Gastrocnemius medialis (tissue), 4 donors: ENCODE measurements around the gene PSME3IP1. TPM values are rescaled to one million over a fixed set of nuclear protein-coding genes. Genes with fewer than 3 reads are reported as not detected.

Experiments used
- ATAC-seq, 2 donors: fragments of 150-250 bp; one replicate each; pipeline ENCODE4 v1.9.1; 2016
- DNase-seq, 2 donors: peaks; one replicate each; pipeline ENCODE4 v3.0.0-alpha.2; 2019
- H3K27ac ChIP-seq, 4 donors: fragments of 200-600 bp; sonication (generic); 1 replicate in 1 of 4; 2 replicates in 3 of 4; pipeline ENCODE4 v1.5.1; 2016 to 2018; ENCODE audit warnings: mild to moderate bottlenecking in 2 of 4, moderate library complexity in 1 of 4
- H3K27me3 ChIP-seq, 3 donors: fragments of 200-600 bp; sonication (generic) in 2 of 3; 1 replicate in 1 of 3; 2 replicates in 2 of 3; pipeline versions ENCODE4 v1.5.1 to v1.6.0; 2016 to 2019; ENCODE audit warnings: mild to moderate bottlenecking in 1 of 3, moderate library complexity in 1 of 3
- H3K36me3 ChIP-seq, 2 donors: fragments of 200-600 bp; sonication (generic) in 1 of 2; one replicate each; pipeline ENCODE4 v1.5.1; 2017 to 2018
- H3K4me1 ChIP-seq, 2 donors: fragments of 200-600 bp; sonication (generic) in 1 of 2; one replicate each; pipeline ENCODE4 v1.5.1; 2016 to 2017; ENCODE audit warnings: mild to moderate bottlenecking in 2 of 2
- H3K4me3 ChIP-seq, 4 donors: fragments of 200-600 bp; sonication (generic) in 3 of 4; 1 replicate in 1 of 4; 2 replicates in 3 of 4; pipeline ENCODE4 v1.5.1; 2016 to 2019; ENCODE audit warnings: mild to moderate bottlenecking in 2 of 4
- H3K9me3 ChIP-seq, 3 donors: fragments of 200-600 bp; sonication (generic) in 2 of 3; 1 replicate in 1 of 3; 2 replicates in 2 of 3; pipeline ENCODE4 v1.5.1; 2016 to 2019
- CTCF ChIP-seq, 5 experiments: fragments of 450-650 bp in 3 of 5; fragments of 200-600 bp in 2 of 5; sonication (generic) in 2 of 5; IDR thresholded peaks in 4 of 5; conservative IDR thresholded peaks in 1 of 5; 1 replicate in 4 of 5; 2 replicates in 1 of 5; pipeline ENCODE4 v1.5.1; 2016 to 2019; ENCODE audit warnings: antibody characterized with exemption in 5 of 5, mild to moderate bottlenecking in 3 of 5, moderate library complexity in 3 of 5
- POLR2A ChIP-seq, 2 donors: fragments of 450-650 bp; IDR thresholded peaks; one replicate each; pipeline ENCODE4 v1.6.1; 2017; ENCODE audit warnings: antibody characterized with exemption in 2 of 2, mild to moderate bottlenecking in 2 of 2, moderate library complexity in 2 of 2
- in situ Hi-C, 4 donors: fragments of 200-750 bp; cut with MboI; loops; one replicate each; pipeline versions ENCODE4 v1.15.0 to v1.8.0; 2017; ENCODE audit warnings: low sequenced_read_pairs in 4 of 4
- intact Hi-C: fragments of 100-400 bp; cut with DNase I; formaldehyde crosslinking; loops from one replicate; pipeline ENCODE4 v1.15.1; 2023; ENCODE audit warnings: low total_unique reads
- total RNA-seq, 4 donors: library from RNA; depleted of rRNA; stranded (reverse); fragments of >200 nt; gene quantifications; one replicate each; pipeline versions ENCODE4 v1.1.0 to v1.2.3, GENCODE V29; 2016

Gene PSME3IP1
- total RNA-seq, 4 donors from 2014 or later = 43.8 to 57.6 (median 53.4) TPM

- TF ChIP-seq POLR2A (IDR thresholded peaks at IDR 0.05) (no peak), CTCF (IDR thresholded peaks at IDR 0.05 in 4 of 5, conservative IDR thresholded peaks at IDR 0.05 in 1 of 5) (no peak)
- ATAC-seq = no peak
- Histone ChIP-seq H3K27me3 (no peaks in the 10 kb centered on the region), H3K9me3 (no peaks in the 10 kb centered on the region), H3K36me3 (peaks cover 0 to 5% of the 10 kb centered on the region in 2 donors), H3K4me1 (no peaks in the 10 kb centered on the region), H3K27ac (no peak overlapping the region), H3K4me3 (no peak overlapping the region)
- no peak for DNase-seq
- in situ Hi-C loops = no loop called here
- intact Hi-C loops = no loop called here
Measured at GRCh38 chr16:57130950-57131321, 54.9 kb downstream of the PSME3IP1 start.

GRCh38 chr16:57128771-57129389 is 57.0 kb downstream of the PSME3IP1 start:
- in situ Hi-C loops = no loop called here
- Histone ChIP-seq H3K4me1 (no peaks in the 10 kb centered on the region), H3K9me3 (no peaks in the 10 kb centered on the region), H3K27me3 (no peaks in the 10 kb centered on the region), H3K27ac (no peak overlapping the region), H3K4me3 (no peak overlapping the region), H3K36me3 (peaks cover 0 to 5% of the 10 kb centered on the region in 2 donors)
- DNase-seq = no peak
- no peak for ATAC-seq
- no peak for TF ChIP-seq CTCF (IDR thresholded peaks at IDR 0.05 in 4 of 5, conservative IDR thresholded peaks at IDR 0.05 in 1 of 5)
- TF ChIP-seq POLR2A (IDR thresholded peaks at IDR 0.05) = no peak
- intact Hi-C loops = no loop called here

GRCh38 chr16:57127836-57128235 is 58.0 kb downstream of the PSME3IP1 start:
- in situ Hi-C loops = no loop called here

GRCh38 chr16:57127037-57127763 is 58.6 kb downstream of the PSME3IP1 start:
- Histone ChIP-seq H3K9me3 (no peaks in the 10 kb centered on the region), H3K27me3 (no peaks in the 10 kb centered on the region), H3K27ac (no peak overlapping the region), H3K4me3 (no peak overlapping the region), H3K36me3 (peaks cover 0 to 5% of the 10 kb centered on the region in 2 donors), H3K4me1 (no peaks in the 10 kb centered on the region)
- DNase-seq = no peak
- TF ChIP-seq CTCF (IDR thresholded peaks at IDR 0.05 in 4 of 5, conservative IDR thresholded peaks at IDR 0.05 in 1 of 5) (no peak), POLR2A (IDR thresholded peaks at IDR 0.05) (no peak)
- no peak for ATAC-seq
- intact Hi-C loops (no loop called here), in situ Hi-C loops (no loop called here)

More at GRCh38 chr16:57127836-57128235, 58.0 kb downstream of the PSME3IP1 start:
- no peak for DNase-seq
- H3K4me1 ChIP-seq = no peaks in the 10 kb centered on the region
- no peaks in the 10 kb centered on the region for H3K9me3 ChIP-seq
- peaks cover 0 to 5% of the 10 kb centered on the region in 2 donors for H3K36me3 ChIP-seq
- no peak overlapping the region for H3K4me3 ChIP-seq
- H3K27me3 ChIP-seq = no peaks in the 10 kb centered on the region
- no peak overlapping the region for H3K27ac ChIP-seq
- intact Hi-C loops = no loop called here
- ATAC-seq = no peak
- TF ChIP-seq POLR2A (IDR thresholded peaks at IDR 0.05) = no peak
- no peak for TF ChIP-seq CTCF (IDR thresholded peaks at IDR 0.05 in 4 of 5, conservative IDR thresholded peaks at IDR 0.05 in 1 of 5)
